DMS153 treated with DMSO at 0.1 percent for 48 hours (cell line): ENCODE measurements around the gene AVP.

Experiments
- DNase-seq: peaks from one replicate; lab custom pipeline; 2025; ENCODE audit not compliant: unreplicated experiment; lab: John Stamatoyannopoulos, UW

The AVP gene

DNA sequence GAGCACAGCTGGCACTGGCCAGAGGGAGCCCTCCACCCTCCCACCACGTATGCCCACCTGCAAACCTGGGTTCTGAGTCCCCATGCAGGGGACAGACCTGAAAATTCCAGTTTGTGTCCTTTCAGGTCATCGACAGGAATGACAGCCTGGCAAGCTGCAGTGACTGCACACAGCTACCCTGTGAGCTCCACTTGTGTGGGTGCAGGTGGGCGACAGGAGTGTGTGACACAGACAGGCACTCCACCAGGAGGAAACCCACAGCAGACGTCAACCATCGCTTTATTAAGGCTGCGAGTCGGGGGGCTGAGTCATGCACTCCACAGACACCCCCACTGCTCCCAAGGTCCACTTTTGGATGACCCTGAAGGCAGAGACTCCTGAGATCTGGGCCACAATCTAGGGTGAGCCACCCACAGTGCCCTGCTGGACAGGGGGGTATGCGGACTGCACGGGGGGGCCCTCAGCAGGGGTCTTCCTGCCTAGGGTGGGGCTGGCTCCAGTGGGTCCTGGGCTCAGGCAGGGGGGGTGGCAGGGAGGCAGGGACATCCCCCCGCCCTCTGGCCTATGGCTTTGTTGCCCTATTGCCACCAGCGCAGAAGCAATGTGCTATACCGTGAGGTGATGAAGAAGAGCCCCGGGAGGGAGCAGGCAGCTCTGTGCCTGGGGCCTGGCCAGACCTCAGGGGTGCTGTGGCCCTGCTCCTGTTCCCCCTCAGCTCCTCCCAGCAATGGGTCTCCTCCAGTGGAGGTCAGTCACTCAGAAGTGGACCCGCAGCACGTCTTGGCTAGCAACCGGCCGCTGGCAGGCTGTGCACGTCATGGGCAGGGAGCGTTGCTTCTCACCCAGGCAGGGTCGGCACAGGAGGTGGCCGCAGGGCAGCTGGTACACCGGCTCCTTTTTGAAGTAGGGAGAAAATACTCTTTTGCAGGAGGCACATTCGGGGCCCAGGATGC, 25.1 kb upstream of the AVP start:
- no peak for DNase-seq

DNA sequence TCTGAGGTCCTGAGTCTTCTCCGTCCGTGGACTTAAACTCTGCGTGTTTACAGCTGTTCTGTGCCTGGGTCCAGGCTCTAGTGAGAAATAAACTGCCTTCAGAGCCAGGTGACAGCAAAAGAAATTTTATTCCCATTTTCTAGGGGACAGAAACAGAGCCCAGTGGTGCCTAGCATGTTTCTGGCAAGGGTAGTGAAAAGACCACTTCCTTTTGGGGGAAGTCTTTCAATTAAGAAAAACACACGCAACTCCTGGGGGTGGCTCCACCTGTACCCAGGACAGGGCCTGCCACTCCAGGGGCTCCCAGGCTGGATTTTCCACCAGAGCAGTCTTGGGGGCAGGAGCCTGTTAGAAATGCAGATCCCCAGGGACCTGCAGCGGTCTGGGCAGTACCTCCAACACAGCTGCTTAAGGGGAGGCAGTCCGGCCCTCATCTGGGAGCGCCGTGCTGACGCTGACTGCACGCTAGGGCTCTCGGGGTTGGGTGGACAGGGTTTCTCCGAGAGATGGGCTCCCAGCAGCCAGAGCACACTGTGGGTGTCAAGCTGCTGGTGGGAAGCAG, 23.0 kb upstream of the AVP start:
- DNase-seq = no peak

DNA sequence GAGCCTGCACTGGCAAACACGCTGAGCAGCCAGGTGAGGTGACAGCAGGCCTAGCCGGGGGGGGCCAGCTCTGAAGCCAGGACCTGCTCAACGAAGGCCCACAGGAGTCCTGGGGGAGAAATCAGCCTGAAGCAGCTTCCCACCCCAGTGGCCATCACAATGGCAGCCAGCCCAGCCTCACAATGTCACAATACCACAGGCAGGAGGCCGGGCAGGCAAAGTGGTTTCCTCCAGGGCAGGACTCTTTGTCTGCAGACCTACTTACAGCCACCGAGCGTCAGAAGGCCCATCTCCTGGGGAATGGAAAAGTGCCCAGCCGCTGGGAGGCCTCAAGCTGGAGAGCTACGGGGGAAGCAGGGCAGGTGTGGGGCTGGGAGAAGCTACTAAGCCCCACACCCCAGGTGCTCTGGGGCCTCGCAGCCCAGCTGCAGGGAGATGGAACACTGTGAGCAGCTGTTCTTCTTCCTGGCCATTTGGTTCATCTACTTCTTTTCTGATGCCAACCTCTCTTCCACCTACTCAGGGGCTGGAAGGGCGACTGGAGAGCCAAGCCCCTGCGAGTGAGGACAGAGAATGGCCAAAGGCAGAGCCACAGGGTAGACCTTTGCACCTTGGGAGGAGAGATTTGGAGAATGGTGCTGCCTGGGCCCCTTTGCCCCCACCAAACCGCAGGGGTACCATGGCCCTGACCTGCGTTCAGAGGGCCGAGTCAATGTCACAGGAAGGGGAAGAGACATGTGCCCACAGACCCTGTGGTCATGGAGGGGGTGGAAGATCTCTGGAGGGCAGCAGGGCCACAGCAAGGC, 22.3 kb upstream of the AVP start:
- DNase-seq = no peak

DNA sequence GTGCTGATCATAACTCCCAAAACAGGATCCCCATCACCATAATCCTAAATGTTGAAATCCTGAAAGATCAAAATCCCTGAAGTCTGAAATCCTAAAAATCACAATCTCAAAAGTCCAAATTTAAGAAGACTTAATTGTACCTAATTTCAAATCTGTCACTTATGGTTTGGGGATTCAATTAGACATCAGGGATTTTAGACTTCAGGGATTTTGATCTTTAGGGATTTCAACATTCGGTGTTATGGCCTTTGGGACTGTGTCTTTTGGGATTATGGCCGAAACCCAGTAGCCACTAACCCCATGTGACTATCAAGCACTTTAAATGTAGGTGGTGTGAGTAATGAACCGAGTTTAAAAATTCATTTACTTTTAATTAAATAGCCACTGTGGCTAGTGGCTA, 21.7 kb upstream of the AVP start:
- no peak for DNase-seq

DNA sequence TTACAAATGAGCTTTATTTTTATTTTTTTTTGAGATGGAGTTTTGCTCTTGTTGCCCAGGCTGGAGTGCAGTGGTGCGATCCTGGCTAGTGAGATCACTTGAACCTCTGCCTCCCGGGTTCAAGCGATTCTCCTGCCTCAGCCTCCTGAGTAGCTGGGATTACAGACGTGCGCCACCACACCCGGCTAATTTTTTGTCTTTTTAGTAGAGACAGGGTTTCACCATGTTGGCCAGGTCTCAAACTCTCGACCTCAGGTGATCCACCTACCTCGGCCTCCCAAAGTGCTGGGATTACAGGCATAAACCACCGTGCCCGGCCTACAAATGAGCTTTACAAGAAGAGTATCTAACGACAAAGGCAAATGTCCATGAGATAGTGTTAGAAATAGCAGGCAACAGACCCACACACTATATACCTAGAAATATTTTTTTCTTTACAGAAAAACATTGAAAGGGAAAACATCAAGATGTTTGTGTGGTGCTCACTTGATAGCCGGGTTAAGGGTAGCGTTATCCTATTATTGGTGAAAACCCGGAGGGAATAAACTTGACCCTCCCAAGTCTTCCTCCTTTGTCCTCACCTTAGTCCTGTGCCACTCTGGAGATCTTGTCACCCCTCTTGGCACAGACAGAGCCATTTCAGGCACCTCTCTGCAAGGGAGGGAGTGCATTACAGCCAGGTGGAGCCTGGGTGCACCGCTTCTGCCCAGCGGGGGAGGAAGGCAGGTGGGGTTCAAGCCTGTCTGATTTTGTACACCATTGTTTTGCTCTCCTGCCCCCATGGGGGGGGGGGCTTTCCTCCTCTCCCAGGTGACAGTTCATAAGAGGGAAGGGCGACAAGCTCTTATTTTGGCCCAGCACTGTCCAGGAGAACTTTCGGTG, 21.0 kb upstream of the AVP start:
- DNase-seq = no peak

DNA sequence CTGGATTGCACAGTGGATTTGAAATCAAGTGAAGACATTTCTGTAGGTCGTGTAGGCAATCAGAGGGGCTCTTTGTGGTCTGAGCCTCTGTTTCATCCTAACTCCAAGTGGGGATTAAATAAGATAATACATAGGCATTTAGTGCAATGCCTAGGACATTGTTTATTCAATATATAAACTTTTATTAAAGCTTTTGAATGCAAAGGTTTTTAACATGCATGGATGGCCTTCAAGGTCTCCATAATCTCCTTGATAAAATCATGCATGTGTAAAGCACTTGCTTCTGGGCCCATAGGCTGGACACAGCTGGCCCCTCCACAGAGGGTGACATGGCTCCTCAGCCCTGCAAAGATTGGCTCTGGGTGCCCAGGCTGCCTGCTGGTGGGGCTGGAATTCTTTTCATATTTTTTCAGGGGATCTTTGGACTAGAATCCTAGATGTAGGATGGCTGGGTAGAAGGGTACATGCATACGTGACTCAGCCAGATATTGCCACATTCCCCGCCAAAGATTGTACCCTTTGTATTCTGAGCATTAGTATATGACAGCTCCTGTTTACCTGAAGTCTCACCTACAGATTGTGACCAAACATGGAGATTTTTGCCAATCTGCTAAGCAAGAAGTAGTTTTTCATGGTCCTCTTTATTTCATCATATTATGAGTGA, 19.0 kb upstream of the AVP start:
- no peak for DNase-seq

DNA sequence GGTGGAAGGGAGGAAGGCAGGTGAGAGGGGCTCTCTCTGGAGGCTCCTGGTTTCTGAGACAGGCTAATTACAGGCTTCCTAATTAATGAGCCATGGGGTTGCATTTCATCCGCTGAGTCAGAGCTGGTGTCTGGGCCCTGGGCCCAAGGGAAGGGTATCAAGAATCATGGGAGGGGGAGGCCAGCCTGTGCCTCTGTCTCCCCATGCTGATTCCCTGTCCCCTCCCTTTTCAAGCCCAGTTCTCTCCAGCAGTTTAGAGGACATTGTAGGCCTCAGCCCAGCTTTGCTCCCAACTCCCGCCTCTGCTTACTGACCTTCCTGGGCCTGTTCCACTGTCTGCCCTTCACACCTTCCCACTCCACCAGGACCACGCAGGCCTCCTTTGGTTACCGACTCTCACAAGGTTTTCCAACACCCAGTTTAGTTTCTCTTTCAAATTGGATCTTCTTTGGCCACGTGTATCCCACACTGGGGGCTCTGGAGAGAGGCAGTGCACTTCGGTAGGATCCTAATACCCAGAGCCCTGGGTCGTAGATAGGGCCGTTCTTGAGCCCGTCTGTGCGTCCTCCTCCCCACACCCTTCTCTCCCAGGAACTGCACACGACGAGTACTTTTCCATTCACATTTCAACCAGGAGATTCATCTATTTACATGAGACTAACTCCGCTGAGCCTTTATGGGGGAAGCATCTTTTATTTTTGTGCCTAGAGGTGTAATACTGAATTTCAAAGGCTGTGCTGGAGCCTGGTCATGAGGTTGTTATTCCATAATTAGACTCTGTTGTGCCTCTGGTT, 18.2 kb upstream of the AVP start:
- no peak for DNase-seq

DNA sequence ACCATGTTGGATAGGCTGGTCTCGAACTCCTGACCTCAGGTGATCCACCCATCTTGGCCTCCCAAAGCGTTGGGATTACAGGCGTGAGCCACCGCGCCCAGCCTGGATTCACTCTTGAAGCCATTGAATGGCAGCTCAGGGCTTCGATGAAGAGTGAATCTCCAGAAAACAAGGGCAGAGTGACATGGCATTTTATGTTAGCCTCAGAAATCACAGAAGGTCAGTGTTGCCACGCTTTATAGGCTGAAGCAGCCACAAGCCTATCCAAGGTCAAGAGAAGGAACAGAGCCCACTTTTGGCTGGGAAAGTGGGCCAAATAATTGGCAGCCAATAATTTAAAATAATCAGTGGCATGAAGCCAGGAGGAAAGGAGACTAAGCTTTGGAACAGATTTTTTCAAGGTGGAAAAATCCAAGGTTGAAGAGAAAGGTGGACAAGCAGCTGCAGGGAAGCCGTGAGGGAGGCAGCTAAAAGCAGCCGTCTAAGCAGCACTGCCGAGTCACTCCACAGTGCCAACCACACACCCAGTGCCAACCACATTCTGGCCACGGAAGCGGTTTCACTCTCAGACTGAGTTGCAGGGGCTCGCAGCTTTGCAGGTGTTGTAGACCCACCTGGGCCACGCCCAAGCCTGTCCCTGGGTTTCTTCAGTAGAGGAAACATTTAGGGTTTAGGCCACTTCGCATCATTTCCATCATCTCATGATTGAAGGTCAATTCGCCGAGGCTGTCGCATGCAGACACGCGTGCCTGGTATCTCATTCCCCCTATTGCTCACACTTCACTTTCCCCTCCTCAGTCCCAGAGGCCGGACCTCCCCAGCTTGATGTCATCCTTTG, 17.4 kb upstream of the AVP start:
- DNase-seq = no peak

DNA sequence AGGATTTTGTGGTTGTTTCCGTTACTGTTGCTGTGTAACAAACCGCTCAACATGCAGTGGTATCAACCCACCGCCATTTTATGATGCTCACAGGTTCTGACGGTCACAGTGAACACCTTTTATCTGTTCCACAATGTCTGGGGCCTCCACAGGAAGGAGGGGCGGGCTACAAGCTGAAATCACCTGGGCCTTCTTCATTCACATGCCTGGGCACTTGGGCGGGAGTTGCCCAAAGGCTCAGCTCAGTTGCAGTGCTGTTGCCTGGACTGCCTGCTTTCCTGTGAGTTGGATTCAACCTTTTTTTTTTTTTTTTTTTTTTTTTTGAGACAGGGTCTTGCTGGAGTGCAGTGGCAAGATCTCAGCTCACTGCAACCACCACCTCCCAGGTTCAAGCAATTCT, 16.7 kb upstream of the AVP start:
- DNase-seq = no peak

DNA sequence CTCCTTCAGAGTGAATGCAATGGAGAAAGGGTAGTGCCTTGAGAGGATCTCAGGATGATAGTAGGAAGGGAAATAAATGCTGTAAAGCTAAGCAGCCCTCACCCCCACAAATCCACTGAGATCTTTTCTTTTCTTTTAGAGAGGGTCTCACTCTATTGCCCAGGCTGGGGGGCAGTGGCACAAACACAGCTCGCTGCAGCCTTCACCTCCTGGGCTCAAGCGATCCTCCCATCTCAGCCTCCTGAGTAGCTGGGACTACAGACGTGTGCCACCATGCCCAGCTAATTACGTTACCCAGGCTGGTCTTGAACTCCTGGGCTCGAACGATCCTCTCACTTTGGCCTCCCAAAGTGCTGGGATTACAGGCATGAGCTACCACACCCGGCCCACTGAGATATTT, 16.0 kb upstream of the AVP start:
- DNase-seq = no peak

DNA sequence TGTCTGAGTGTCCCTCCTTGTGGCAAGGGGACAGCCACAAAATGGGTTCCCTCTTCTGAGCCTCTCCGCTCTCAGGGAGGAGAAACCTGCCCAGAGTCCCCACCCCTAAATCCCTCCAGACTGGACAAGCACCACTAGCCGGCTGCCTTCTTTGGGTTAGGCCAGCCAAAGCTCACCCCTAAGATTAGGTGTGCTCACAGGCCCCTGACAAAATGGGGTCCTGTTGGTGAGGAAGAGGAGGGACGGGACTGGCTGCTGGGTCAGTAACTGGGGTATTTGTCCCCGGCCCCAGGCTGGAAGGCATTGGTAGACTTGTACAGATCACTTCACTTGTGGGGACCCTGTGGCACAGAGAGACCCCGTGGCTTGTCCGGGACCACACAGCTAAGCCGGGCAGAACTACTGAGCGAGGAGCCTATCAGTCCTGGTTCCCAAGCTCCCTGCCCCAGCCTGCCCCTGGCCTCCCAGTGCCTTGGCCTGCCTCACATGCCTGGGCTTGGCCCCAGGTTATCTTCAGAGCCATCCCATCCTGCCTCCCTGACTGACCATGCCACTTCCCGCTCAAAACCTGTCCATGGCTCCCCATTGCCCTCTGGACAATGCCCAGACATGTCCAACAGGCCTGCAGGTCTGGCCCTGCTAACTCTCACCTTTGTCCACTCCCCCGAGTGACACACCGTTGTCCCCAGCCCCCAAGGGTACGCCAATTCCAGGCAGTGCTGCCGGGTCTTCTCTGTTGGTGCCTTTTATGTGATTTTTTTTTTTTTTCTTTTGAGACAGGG, 10.5 kb upstream of the AVP start:
- DNase-seq = no peak

DNA sequence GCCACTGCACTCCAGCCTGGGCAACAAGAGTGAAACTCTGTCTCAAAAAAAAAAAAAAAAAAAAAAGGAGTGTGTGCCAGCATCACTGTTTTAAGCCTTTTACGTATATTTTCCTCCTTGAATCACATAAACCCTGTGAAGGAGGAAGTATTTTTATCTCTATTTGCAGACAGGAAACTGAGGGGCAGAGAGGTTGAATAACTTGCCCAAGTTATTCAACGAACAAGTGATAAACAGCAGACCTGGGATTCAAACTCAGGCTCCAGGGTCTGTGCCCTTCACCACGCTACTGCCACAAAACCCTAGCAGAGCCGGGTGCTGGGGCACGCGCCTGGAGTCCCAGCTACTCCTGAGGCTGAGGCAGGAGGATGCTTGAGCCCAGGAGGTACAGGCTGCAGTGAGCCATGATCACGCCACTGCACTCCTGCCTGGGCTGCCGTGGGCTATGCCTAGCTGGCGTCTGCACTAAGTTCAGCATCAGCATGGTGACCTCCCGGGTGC, 9.4 kb upstream of the AVP start:
- no peak for DNase-seq

DNA sequence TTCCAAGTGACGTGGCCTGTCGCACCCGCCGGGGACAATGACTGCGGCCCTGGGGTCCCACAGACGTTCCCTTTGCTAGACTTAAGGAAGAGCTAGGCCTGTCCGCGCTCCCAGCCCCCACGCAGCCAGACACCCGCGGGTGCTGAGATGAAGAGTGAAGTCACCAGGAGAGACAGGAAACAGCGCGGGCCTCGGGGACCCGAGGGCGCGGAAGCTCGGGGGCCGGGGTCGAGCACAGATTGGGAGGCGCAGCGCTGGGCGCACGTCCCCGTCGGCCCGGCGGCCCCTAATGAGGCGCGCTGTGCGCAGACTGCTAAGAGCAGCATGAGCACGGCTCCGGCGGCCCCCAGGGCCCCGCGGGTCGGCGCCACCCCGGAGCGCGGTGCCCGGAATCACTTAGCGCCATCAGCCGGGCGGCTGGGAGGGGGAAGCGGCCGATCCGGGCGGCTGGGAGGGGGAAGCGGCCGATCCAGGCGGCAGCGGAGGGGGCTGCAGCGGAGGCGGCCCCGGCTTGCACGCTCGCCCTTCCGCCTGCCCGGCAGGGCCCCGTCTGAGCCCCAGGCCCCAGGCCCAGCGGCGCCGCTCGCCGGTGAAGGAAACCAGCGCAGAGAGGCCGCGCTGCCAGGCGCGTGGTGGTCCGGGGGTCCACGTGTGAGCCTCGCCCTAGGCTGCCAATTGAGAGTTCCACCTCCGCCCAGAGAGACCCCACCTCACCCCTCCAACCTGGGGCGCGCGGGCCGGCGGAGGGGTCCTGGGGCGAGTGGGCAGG, 8.3 kb upstream of the AVP start:
- no peak for DNase-seq

DNA sequence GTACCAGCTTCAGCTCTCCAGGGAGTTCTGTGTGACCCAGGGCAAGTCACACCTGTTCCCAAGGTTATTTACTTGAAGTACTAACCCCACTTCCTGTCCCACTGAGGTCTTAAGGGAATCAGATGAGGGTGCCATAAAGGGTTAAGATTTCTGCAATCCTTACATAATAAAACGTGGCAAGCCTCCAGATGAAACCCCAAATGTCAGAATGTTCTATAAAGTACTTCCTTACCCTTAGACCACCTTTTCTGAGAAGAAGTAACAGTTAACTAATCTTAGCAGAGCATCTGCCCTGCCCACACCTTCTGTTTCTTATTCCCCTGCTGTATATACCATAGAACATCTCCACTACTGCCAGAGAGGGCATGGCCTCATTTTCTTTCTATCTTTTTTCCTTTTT, 6.0 kb upstream of the AVP start:
- no peak for DNase-seq

DNA sequence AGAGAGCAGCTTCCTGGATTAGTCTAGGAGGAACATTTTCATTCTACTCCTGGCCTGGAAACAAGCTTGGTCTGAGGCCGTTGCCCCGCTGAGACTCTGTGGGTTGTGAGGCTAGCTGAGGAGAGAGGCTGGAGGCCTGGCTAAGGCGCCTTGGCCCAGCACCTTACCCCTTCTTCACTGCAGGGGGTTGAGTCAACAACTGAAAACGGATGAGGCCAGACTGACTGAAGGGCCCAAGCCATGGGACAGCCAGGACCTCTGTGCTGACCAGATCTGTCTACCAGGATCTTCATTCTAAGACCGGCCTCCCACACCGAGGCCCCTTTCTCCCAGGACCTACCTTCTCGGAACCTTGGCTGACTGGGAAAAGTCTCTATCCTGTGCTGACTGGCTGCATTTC, 3.5 kb upstream of the AVP start:
- no peak for DNase-seq

DNA sequence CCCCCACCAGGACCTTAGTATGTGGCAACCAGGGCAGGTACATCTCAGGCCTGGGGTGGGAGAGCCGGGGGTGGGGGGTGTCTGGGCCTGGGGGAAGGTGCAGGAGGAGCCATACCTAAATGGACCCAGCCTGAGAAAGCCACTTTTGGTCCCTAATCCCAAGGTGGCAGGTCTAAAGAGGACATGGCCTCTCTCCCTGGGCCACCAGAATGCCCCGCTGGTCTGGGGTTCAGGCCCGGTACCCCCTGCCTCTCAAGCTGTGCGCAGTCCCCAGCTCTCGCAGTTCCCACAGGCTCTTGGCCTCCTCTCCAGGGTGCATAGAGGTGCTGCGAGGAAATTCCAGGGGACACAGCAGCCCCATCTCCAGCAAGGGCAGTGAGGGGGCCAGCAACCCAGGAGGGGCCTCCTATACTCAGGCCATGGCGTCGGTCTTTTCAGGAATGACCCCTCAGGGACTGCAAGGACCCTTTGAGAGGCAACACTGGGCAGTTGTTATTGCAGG, 1.1 kb upstream of the AVP start:
- no peak for DNase-seq

DNA sequence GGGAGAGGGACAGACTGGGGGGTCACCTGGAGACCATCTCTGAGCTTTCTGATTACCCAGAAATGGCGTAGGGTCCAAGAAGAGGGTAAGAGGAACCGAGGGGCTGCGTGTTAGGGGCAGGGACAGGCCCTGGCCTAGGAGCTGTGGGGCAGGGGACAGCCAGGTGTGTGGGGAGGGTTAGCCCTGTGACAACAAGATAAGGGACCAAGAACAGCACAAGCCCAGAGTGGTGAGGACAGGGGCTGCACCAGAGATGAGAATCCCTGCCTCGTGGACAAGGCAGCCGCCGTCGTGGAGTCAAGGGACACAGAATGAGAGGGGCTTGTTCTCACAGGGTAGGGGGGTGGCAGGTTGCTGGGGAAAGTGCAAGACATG, 449 bp upstream of the AVP start:
- no peak for DNase-seq
